Epithelial cell of esophagus (primary cell): Measurements from ENCODE around the gene BCO1.

Experiments used
- DNase-seq: peaks from one replicate; pipeline ENCODE4 v3.0.0; 2010; ENCODE audit warnings: low read depth
- H3K4me3 ChIP-seq: 2 replicates; pipeline ENCODE4 v1.5.1; 2011; ENCODE audit warnings: mild to moderate bottlenecking, low read length, control low read depth
- CTCF ChIP-seq: IDR thresholded peaks from 2 replicates; pipeline ENCODE4 v1.5.1; 2011; ENCODE audit warnings: low read depth, mild to moderate bottlenecking, low read length, control low read depth, inconsistent platforms; ENCODE audit not compliant: insufficient read depth; ENCODE audit errors: missing control alignments

Gene BCO1

DNA sequence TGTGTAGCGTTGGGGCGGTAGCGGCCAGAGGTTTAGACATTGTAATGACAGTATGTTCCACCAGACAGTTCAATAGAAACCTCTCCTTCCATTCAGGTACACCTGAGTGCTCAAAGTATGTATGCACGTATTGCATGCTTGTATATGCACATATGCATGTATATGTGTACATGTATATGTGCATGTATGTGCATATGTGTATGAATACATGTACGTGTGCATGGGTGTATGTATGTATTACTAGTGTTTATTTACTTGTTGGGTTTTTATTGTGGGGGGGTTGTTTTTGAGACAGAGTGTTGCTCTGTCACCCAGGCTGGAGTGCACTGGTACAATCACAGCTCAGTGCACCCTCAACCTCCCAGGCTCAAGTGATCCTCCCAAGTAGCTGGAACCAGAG lies 30.0 kb downstream of the BCO1 start:
- no peak for TF ChIP-seq CTCF
- no peak for DNase-seq
- H3K4me3 ChIP-seq, result no peak overlapping the region

- TF ChIP-seq CTCF, result no peak
- H3K4me3 ChIP-seq, result no peak overlapping the region
- DNase-seq, result no peak
Measured at GRCh38 chr16:81273223-81273950, 34.9 kb downstream of the BCO1 start.

- DNase-seq, result peak; percentile 36
- TF ChIP-seq CTCF, result no peak
- H3K4me3 ChIP-seq, result no peak overlapping the region
Measured at GRCh38 chr16:81275064-81275532, 36.6 kb downstream of the BCO1 start.

DNA sequence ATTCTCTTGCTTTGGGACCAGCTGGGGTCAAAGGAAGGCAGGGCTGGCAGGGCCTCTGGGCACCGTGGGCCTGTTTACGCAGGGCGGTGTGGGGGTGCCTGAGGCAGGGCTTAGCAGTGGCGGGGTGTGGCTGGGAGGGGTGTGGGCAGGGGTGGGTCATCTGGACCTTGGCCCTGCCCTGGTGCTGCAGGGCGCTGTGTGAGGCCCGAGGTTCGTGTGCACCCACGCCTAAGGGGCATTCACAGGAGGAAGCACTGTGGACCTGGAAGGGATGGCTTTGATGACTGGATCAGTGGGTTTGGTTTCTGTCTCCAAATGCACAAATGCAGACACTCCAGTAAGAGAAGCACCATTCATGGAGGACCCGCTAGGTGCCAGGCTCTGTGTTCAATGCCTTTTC lies 37.3 kb downstream of the BCO1 start:
- H3K4me3 ChIP-seq, result no peak overlapping the region
- TF ChIP-seq CTCF, result no peak
- DNase-seq, result no peak

DNA sequence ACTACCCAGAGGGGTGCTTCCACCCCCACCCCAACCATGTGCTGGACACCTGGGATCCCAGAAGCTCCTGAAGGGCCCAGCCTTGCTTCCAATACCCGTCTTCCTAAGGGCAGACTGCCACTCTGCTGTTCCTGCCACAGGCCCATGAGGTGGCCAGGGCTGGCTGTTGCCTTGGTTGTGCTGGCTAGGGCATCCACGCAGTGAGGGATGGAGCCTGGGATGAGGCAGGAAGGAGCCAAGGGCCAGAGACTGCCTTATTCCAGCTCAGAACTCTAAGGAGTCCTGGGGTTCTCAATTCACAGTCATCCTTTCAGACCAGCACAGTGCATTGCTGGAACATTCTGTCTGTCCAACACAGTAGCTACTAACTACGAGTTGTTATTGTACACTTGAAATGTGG lies 37.8 kb downstream of the BCO1 start:
- no peak overlapping the region for H3K4me3 ChIP-seq
- DNase-seq, result no peak
- no peak for TF ChIP-seq CTCF

DNA sequence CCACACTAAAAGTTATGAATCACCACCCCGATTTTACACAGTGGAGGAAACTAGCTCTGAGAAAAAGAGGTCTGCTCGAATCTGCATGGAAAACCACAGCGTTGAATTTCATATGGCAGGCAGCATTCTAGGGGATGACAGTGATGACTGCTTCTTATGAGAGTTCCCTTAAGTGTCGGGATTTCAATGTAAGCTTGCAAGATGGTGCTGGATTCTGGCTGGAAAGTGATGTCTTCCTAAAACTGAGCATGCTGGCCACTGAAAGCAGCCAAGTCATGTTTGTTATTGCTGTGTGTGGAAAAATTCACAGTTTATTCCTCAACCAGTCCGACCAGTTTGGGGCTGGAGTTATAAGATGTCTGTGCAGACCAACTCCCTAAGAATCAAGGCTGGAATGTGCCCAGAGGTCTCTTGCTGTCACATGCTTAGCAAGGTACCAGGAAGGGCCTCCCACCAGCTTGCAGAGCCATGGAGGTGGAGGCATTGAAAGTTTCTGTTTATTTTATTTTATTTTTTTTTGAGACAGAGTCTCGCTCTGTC lies 39.1 kb downstream of the BCO1 start:
- peak; percentile 86 for DNase-seq
- no peak for TF ChIP-seq CTCF
- H3K4me3 ChIP-seq, result no peak overlapping the region

DNA sequence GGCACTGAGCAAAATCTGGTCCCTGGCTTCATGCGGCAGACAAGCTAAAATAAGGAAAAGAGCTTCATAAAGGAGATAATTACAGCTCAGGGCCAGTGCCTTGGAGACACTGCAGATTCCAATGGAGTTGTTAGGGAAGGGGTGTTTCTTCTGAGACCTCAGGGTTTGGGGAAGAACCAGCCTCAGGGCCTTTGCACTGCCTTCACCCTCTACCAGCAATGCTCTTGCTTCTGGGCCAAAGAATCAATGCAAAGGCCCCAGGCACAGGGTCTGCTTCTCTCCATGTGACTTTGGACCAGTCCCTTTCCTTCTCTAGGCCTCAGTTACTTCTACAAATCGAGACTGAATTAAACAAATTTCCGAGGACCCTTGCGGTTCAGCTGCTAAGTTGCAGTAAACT lies 40.0 kb downstream of the BCO1 start:
- H3K4me3 ChIP-seq, result no peak overlapping the region
- TF ChIP-seq CTCF, result no peak
- no peak for DNase-seq
